Amniotic stem cell (primary cell): ENCODE data around the gene PRPH.
"Not testable (repeated sequence)": the region's sequence is repeated elsewhere in the genome, so short reads cannot be mapped to it uniquely, and the experiment has no call there.

Experiments used
- DNase-seq: peaks from one replicate; lab custom pipeline; 2025; lab: John Stamatoyannopoulos, UW

PRPH gene

GRCh38 chr12:49276304-49277290 is 18.4 kb upstream of the PRPH start:
- no peak for DNase-seq

DNA sequence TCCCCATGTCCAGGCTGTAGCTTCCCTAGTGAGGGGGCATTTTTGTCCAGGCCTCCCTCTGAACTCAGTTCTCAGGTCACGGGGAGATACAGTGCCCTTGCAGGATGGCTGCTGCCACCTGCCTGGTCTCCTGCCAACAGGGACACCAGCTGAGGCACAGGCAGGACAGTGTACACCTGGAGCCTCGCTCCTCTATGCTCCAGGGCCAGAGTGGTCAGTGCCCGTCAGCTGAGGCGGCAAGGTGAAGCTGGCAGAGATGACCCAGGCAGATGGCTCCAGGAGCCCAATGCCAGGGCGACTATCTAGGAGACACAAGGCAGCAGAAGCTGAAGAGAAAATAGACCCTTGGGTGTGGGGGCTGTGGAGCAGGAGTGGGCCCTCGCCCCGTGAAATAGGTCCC is 17.5 kb upstream of the PRPH start:
- no peak for DNase-seq

DNA sequence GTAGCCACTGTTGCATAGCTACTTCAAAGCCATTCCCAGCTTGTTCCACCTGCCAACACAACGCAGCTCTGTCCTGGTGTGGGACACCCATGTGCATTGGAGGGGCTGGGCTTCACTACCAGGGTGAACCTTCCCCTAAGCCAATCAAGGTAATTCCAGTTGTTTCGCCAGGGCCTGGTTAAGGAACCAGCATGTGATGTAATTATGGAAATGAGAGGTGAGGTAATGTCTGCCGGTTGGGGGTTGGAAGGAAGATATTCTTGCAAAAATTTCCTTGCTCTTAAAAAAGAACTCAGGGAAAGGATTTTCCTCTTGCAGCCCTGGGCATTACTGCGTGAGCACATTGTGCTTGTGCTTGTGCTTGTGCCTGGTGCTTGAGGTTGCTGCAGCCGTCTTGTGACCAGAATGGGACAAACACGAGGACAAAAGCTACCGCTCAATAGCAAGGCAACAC is 15.2 kb upstream of the PRPH start:
- no peak for DNase-seq

DNA sequence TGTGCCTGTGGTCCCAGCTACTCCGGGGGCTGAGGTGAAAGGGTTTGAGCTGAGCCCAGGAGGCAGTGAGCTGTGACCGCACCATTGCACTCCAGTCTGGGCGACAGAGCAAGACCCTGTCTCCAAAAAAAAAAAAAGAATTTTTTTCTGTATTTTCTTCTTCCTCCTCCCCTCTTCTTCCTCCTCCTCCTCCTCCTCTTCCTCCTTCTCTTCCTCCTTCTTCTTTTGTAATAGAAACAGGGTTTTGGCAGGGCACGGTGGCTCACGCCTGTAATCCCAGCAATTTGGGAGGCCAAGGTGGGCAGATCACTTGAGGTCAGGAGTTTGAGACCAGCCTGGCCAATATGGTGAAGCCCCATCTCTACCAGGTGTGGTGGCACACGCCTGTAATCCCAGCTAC is 14.4 kb upstream of the PRPH start:
- not testable (repeated sequence) for DNase-seq

GRCh38 chr12:49282302-49282701 is 12.6 kb upstream of the PRPH start:
- no peak for DNase-seq

DNA sequence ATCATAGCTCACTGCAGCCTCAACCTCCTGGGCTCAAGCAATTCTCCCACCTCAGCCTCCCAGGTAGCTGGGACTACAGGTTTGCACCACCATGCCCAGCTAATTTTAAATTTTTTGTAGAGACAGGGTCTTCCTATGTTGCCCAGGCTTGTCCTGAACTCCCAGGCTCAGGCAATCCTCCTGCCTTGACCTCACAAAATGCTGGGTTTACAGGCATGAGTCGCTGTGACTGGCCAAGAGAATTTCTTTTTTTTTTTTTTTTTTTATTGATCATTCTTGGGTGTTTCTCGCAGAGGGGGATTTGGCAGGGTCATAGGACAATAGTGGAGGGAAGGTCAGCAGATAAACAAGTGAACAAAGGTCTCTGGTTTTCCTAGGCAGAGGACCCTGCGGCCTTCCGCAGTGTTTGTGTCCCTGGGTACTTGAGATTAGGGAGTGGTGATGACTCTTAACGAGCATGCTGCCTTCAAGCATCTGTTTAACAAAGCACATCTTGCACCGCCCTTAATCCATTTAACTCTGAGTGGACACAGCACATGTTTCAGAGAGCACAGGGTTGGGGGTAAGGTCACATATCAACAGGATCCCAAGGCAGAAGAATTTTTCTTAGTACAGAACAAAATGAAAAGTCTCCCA is 12.1 kb upstream of the PRPH start:
- not testable (repeated sequence) for DNase-seq

DNA sequence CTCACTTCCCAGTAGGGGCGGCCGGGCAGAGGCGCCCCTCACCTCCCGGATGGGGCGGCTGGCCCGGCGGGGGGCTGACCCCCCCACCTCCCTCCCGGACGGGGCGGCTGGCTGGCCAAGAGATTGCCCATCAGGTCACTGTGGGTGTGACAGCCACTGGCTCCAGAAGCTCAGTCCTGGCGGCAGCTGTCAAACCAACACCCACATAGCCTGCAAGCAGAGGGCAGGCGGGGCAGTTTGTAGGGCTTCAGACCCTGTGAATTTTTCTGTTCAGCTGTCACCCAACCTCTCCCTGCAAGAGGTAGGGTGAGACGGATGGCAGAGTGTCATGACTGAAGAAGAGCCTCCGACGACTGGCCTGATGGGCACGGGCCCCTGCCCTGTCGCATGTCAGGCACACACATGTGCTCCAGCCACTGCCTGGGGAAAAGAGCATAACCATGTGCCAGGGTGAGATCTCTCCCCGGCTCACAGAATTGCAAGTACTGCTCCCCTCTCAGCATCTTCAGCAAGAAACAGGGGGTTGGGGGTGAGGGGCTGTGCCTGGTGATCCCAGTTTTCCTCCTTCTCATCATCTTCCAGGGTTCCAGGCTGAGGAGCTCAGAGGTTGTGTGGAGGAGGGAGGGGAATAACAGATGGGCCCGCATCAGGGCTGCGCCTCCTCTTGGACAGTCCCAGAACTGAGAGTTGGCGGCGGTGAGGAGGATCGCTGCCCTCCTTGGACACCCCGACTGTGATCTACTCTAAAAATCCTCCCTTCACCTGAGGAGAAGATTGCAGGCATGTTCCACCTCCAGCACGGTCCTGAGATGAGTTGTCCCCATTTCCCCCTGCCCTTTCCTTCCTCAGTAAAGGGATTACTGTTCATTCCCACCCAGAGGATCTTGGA is 11.2 kb upstream of the PRPH start:
- DNase-seq, result no peak

- DNase-seq, result no peak
Measured at GRCh38 chr12:49284672-49285071, 10.3 kb upstream of the PRPH start.

DNA sequence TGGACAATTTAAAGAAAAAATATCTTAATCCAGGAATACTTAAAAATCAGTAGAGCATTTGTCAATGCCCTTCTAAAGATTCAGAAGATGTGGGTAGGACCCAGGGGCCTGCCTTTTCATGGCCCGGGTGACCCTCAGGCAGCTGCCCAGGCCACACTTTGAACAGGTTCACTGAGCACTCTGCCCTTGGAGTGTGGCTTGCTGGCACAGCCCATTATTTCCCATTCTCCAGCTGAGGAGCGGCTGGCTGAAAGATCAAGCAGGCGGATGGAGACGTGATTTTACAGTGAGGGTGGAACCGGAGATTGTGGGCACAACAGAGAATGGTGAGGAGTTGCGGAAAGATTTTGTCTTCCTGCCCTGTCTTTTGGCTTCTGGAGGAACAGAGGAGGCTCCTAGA is 7.1 kb upstream of the PRPH start:
- DNase-seq, result no peak

GRCh38 chr12:49288412-49288853 is 6.5 kb upstream of the PRPH start:
- peak; percentile 25 for DNase-seq

- DNase-seq, result no peak
Measured at GRCh38 chr12:49288922-49289555, 5.9 kb upstream of the PRPH start.

- DNase-seq, result no peak
Measured at GRCh38 chr12:49292729-49293055, 2.3 kb upstream of the PRPH start.

- no peak for DNase-seq
Measured at GRCh38 chr12:49293056-49293956, 1.6 kb upstream of the PRPH start.

- DNase-seq, result no peak
Measured at GRCh38 chr12:49294086-49294803, 702 bp upstream of the PRPH start.

DNA sequence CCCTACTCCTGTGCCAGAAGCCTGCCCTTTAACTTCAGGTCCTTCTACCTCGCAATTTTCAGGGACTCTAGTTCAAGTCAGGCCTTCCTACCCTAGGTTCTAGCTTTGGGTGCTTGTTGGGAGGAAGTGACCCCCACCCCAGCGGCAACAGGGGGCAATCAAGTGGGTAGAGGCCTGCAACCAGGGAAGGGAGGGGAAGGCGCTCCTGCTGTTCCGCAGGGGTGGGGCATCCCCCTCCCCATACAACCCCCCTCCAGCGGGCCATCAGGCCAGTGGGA is 204 bp upstream of the PRPH start:
- DNase-seq, result no peak

GRCh38 chr12:49296034-49296835 is 1.3 kb downstream of the PRPH start:
- no peak for DNase-seq

DNA sequence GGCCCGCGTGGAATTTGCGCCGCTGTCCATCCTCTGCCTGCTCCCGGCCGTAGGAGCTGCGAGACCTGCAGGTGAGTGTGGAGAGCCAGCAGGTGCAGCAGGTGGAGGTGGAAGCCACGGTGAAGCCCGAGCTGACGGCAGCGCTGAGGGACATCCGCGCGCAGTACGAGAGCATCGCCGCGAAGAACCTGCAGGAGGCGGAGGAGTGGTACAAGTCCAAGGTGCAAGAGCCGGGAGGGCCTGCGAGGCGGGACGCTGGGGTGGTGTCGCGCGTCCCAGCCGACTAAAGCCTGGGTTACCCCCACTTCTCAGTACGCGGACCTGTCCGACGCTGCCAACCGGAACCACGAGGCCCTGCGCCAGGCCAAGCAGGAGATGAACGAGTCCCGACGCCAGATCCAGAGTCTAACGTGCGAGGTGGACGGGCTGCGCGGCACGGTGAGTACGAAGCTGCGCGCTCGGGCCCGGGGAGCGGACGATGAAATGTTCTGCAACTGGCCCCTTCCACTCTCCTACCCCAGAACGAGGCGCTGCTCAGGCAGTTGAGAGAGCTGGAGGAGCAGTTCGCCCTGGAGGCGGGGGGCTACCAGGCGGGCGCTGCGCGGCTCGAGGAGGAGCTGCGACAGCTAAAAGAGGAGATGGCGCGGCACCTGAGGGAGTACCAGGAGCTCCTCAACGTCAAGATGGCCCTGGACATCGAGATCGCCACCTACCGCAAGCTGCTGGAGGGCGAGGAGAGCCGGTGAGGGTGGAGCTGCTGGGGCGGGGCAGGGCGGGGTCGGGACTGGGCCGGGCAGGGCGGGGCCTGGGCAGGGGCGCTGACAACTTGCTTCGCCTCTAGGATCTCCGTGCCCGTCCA is 2.1 kb downstream of the PRPH start:
- DNase-seq, result no peak

DNA sequence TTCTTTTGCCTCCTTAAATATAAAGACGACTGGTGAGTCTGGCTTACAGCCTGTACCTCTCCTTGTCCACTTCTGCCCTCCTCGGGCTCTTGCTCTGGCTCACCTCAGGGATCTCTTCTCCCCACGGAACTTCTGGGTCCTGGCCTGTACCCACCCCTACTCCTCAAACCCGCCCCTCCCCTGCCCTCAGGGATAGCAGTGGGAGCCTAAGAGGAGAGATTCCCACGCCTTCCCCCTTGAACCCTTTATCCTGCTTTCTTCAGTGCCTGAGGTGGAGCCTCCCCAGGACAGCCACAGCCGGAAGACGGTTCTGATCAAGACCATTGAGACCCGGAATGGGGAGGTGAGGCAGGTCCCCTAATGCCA is 2.7 kb downstream of the PRPH start:
- DNase-seq, result no peak

DNA sequence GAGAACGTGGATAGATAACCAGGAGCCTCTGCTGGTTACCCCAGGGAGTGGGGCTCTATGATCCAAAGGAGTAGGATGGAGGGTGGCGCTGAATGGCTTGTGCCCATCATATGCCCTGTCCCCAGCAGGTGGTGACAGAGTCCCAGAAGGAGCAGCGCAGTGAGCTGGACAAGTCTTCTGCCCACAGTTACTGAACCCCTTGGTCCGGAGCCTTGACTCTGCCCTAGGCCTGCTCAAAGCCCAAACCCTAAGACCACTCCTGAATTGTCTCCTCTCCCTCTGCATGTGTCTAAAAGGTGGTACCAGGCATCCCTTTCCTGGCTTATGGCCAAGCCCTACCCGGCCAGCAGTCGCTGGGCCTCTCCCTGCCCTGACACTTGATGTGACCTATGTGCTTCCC is 3.2 kb downstream of the PRPH start:
- no peak for DNase-seq
